Psoas muscle (tissue), 8 donors: ENCODE measurements around the gene BRME1. TPM values are rescaled to one million over a fixed set of nuclear protein-coding genes. Genes with fewer than 3 reads are reported as not detected.

Source experiments
- ATAC-seq, 4 donors: fragments of 200-7000 bp; cut with Tn5 transposase; one replicate each; pipeline ENCODE4 v1.9.1; 2020; ENCODE audit warnings: moderate library complexity in 3 of 4, mild to moderate bottlenecking in 2 of 4
- DNase-seq, 2 donors: peaks; one replicate each; pipeline ENCODE4 v3.0.0-alpha.2; 2020
- H3K27ac ChIP-seq: fragments of 200-600 bp; one replicate; pipeline ENCODE4 v1.8.0; 2022
- H3K27me3 ChIP-seq, 3 donors: fragments of 200-600 bp in 1 of 3; one replicate each; pipeline versions ENCODE4 v1.6.1 to v1.8.0; 2013 to 2022; ENCODE audit warnings: low read length in 2 of 3, mild to moderate bottlenecking in 2 of 3, moderate library complexity in 1 of 3; ENCODE audit not compliant: insufficient read depth in 3 of 3
- H3K36me3 ChIP-seq, 2 donors: fragments of 200-600 bp in 1 of 2; one replicate each; pipeline versions ENCODE4 v1.6.1 to v1.8.0; 2013 to 2022; ENCODE audit warnings: low read depth in 1 of 2, mild to moderate bottlenecking in 1 of 2, moderate library complexity in 1 of 2; ENCODE audit not compliant: insufficient read depth in 1 of 2
- H3K4me1 ChIP-seq: fragments of 200-600 bp; one replicate; pipeline ENCODE4 v1.8.0; 2022
- H3K4me3 ChIP-seq: fragments of 200-600 bp; one replicate; pipeline ENCODE4 v1.8.0; 2022; ENCODE audit warnings: mild to moderate bottlenecking
- H3K9me3 ChIP-seq: fragments of 200-600 bp; one replicate; pipeline ENCODE4 v1.8.0; 2022
- WGBS, 3 donors: extraction: QIAGEN DNeasy Blood & Tissue Kit; methylation state at CpG; one replicate each; pipeline versions ENCODE4 v1.1.6 to v1.1.7; 2013; 5-methylcytosine and 5-hydroxymethylcytosine counted together
- intact Hi-C, 2 donors: fragments of 100-400 bp; cut with DNase I; formaldehyde crosslinking; loops; one replicate each; pipeline versions ENCODE4 v1.11.0 to v1.14.2; 2022
- polyA plus RNA-seq, 3 donors: library from polyadenylated mRNA; stranded (reverse); fragments of 200-250 nt; gene quantifications; one replicate each; pipeline ENCODE4 v1.2.3, GENCODE V29; 2013
- total RNA-seq, 4 donors: library from RNA; stranded (reverse); fragmentation: NEBNext Ultra II Directional in 2 of 4; extraction: Animal tissue kit (Norgen Biotek cat#: 25700) in 2 of 4; gene quantifications; one replicate each; pipeline versions ENCODE4 v1.2.1 to v1.2.4, GENCODE V29; 2021 to 2023
- TF ChIP-seq, protein P1 (sequence below): fragments of 200-600 bp; IDR thresholded peaks from one replicate; pipeline ENCODE4 v1.8.0; 2022; ENCODE audit warnings: antibody characterized with exemption
- donor health status: healthy with polysubstance abuse.
- donor health status: DM: no; HTN: no; CAD: no; lungs with moderate emphysema.
- donor health status: Bipolar disorder and iron deficiency.
- donor health status: healthy.
- donor health status: DM: yes; HTN: yes; CAD: no.
- donor health status: DM: no; HTN: no; CAD: no.
- donor health status: DM: no; HTN: no; CAD: no.
- donor health status: DM: yes; HTN: yes; CAD: no.

Gene BRME1
- total and polyA plus RNA-seq, 7 donors: 0.27 to 2.5 (median 1.1) TPM

DNA sequence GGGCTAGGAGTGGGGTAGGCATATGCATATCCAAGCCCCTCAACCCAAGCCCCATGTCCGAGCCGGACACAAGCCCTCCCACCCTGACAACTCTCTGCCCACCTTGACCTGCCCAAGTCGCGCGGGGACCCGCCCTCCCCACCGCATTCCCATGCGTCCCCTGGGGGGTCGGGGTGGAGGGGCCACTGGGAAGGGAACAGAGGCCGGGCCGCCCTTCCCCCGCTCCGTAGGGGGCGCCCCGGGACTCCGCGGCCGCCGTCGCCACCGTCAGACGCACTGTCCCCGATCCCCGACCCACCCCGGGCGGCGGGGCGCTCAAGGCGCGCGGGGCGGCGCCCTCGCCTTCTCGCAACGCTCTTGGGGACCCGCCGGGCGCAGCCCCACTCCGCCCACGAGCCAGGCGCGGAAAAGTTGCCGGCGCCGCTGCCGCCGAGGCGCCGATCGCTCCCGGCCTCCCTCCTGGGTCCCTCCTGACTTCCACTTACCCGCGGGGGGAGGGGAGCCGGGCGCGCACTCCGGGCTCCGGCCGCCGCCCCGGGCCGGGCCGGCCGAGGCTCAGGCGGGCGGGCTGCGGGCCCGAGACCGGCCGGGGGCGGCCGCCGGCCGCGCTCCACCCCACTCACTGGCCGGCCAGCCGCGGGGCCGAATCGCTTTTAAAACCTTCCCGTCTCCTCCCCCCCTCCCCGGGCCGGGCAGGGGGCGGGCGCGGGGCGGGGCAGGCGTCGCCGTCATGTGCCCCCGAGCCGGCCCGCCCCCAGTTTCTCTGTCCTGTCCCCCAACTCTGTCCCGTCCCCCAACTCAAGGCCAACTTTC is 63.4 kb downstream of the BRME1 start:
- Histone ChIP-seq H3K4me1 (peaks cover 33% of the 10 kb centered on the region), H3K4me3 (peak overlapping the region; percentile 99), H3K36me3 (peaks cover 0 to 11% of the 10 kb centered on the region in 2 donors), H3K27me3 (no peaks in the 10 kb centered on the region), H3K27ac (peak overlapping the region; percentile 100), H3K9me3 (no peaks in the 10 kb centered on the region)
- TF ChIP-seq, protein P1, sequence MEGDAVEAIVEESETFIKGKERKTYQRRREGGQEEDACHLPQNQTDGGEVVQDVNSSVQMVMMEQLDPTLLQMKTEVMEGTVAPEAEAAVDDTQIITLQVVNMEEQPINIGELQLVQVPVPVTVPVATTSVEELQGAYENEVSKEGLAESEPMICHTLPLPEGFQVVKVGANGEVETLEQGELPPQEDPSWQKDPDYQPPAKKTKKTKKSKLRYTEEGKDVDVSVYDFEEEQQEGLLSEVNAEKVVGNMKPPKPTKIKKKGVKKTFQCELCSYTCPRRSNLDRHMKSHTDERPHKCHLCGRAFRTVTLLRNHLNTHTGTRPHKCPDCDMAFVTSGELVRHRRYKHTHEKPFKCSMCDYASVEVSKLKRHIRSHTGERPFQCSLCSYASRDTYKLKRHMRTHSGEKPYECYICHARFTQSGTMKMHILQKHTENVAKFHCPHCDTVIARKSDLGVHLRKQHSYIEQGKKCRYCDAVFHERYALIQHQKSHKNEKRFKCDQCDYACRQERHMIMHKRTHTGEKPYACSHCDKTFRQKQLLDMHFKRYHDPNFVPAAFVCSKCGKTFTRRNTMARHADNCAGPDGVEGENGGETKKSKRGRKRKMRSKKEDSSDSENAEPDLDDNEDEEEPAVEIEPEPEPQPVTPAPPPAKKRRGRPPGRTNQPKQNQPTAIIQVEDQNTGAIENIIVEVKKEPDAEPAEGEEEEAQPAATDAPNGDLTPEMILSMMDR: no peak
- intact Hi-C loops: loop anchor here in 1 of 2 donors (5.0 kb wide), 1 partner anchor 690 kb away; the partner anchor contains the start of genes IER2 and STX10
- ATAC-seq (peak; percentile 12 to 19 (median 12)), DNase-seq (peak; percentile 91 to 93)
- 0 to 1% (median 0%) methylated on average over 26 to 95 of the region's 95 CpGs for WGBS, 3 donors

DNA sequence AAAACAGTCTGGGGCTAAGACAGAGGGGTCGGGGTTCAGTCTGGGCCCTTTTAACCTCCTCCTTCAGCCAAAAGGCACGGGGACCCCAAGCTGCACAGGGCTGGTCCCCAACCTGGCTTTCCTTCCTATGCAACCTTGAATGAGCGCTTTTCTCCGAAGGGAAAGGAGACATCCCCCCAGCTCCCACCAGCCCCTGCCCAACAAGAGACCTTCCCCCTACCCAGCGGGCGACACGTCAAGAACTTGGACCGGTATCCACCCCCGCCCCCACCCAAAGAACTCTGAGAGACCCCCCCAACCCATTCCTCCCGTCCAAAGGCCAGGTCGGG is 64.0 kb downstream of the BRME1 start:
- DNase-seq (no peak), ATAC-seq (no peak)
- Histone ChIP-seq H3K27ac (peak overlapping the region; percentile 100), H3K27me3 (no peaks in the 10 kb centered on the region), H3K9me3 (no peaks in the 10 kb centered on the region), H3K36me3 (peaks cover 0 to 17% of the 10 kb centered on the region in 2 donors), H3K4me3 (peak overlapping the region; percentile 99), H3K4me1 (peaks cover 36% of the 10 kb centered on the region)
- intact Hi-C loops: loop anchor here in 1 of 2 donors (5.0 kb wide), 1 partner anchor 690 kb away; the partner anchor contains the start of genes IER2 and STX10
- WGBS, 3 donors: 0 to 1% (median 0%) methylated on average over 10 to 11 of the region's 11 CpGs
- TF ChIP-seq, protein P1: no peak

DNA sequence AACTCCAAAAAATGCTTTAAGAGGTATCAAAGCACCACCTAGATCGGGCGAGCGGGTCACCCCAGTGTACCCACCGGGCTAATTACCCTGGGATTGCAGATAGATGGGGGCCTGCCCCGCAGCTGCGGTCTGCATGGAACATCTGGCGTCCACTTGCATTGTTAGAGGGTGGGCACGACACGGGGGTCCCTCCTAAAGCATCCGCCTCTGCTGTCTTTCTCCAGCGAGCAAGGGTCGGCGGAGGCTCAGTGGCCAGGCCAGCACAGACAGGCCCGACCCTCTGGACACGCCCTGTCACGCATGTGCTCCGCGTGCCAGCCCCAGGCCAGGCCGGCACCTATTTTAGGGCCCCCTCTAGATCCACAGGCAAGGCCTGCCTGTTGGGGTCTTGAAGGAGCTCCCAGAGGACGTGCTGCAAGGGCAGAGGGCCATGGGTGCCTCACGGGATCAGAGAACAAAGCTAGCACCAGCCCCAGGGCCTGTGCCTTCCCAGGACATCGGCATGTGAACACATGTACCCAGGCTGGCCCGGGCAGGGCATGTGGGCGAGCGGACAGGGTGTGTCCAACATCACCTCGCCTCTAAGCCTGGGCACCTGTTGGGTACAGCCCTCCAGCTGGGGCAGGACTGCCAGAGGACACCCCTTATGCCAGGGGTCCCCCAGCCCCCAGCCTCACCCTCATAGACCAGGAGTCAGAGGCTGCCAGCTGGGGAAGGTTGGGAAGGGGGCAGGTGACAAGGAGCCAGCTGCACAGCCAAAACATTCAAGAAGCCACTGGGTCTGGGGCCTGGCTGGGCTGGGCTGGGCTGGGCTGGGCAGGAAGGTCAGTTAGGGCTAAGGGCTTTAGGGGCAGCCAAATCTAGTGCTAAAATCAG is 64.6 kb downstream of the BRME1 start:
- WGBS, 3 donors: 3 to 5% (median 4%) methylated on average over 26 of the region's 26 CpGs
- TF ChIP-seq, protein P1: no peak
- H3K4me3 ChIP-seq: peak overlapping the region; percentile 99
- intact Hi-C loops: loop anchor here in 1 of 2 donors (5.0 kb wide), 1 partner anchor 689 kb away; the partner anchor contains the start of genes IER2 and STX10
- peak overlapping the region; percentile 100 for H3K27ac ChIP-seq
- no peaks in the 10 kb centered on the region for H3K9me3 ChIP-seq
- peaks cover 36% of the 10 kb centered on the region for H3K4me1 ChIP-seq
- no peaks in the 10 kb centered on the region for H3K27me3 ChIP-seq
- DNase-seq (peak; percentile 76 to 91), ATAC-seq (peak; percentile 45 to 59 (median 55))
- H3K36me3 ChIP-seq: peaks cover 0 to 23% of the 10 kb centered on the region in 2 donors

DNA sequence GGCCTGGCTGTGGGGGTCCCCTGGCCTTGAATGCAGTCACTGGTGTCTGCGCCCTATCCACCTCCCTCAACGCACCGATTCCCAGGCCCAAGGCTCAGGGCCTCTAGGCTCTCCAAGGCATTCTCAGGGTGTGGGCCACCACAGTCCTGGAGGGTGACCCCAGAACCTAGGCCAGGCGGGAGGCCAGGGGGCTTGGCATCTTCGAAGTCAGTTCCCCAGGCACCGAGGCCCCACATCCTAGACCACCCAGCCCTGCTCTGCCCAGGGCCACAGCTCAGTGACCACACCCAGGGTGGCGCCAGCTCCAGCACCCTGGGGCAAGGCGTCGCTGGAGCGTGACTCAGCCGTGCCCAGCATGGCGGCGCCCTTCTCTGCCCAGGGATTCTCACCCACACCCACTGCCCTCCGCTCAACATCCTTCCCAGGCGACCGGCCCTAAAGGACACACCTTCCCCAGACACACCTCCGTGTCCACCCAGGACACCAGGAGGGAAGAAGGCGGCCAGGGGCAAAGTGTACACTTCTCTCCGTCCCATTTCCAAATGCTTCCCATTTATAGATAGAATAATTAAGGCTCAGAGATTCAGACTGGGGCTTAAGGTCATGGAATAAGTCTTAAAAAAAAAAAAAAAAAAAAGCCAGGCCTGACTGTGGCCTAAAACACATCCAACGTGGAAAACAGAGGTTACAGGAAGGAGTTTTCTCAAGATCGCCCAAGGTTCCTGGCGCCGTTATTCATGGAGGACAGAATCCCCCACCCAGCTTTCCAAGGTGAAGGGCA is 65.4 kb downstream of the BRME1 start:
- Histone ChIP-seq H3K27ac (peak overlapping the region; percentile 100), H3K9me3 (no peaks in the 10 kb centered on the region), H3K4me1 (peaks cover 42% of the 10 kb centered on the region), H3K36me3 (peaks cover 0 to 31% of the 10 kb centered on the region in 2 donors), H3K4me3 (peak overlapping the region; percentile 99), H3K27me3 (no peaks in the 10 kb centered on the region)
- intact Hi-C loops: loop anchor here in 1 of 2 donors (5.0 kb wide), 1 partner anchor 688 kb away; the partner anchor contains the start of genes IER2 and STX10
- WGBS, 3 donors: 4 to 13% (median 5%) methylated on average over 23 of the region's 23 CpGs
- DNase-seq (peak; percentile 76 to 88), ATAC-seq (peak; percentile 42 to 62 (median 48))
- TF ChIP-seq, protein P1: no peak
